ENCODE results near the gene MRPS21.
"Not testable (repeated sequence)": the region's sequence is repeated elsewhere in the genome, so short reads cannot be mapped to it uniquely, and the experiment has no call there.

The MRPS21 gene

GRCh38 chr1:150281758-150282557 lies 11.7 kb upstream of the MRPS21 start, which contains the start of gene CIART:
TSS of gene CIART (plus strand) at chr1:150282554. CDS start at chr1:150283268, 714 bp downstream.
- peak; percentile 92 to 93 for DNase-seq

GRCh38 chr1:150282558-150282958 lies 11.1 kb upstream of the MRPS21 start:
- no peak for DNase-seq

DNA sequence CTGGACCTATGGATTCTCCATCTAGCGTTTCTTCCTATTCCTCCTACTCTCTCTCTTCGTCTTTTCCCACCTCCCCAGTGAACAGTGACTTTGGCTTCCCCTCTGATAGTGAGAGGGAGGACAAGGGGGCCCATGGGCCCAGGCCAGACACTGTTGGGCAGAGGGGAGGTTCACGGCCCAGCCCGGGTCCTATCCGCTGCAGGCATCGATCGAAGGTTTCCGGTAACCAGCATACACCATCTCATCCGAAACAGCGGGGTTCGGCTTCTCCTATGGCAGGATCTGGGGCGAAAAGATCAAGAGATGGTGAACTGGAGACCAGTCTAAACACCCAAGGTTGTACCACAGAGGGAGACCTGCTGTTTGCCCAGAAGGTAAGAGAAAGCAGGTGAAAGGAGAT lies 10.4 kb upstream of the MRPS21 start:
- DNase-seq: no peak

DNA sequence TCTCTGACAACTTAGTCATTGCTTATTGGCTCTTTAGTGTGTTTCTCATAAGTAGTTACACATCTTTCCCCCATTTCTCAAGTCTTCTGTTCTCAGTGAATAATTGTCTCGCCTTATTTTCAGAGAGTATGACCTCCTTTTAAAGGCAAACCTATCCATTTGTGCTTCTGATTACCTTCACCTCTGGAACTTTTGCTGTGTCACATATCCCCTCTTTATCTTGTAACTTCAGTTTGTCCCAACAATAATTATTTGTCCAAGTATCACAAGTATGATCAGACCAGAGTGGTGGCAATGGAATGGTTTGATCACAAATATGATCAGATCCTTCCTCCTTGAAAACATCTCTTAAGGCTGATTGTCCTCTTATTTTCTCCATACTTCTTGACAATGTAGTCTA lies 5.3 kb upstream of the MRPS21 start:
- no peak for DNase-seq

- no peak for DNase-seq
Observed at GRCh38 chr1:150288822-150289221, 4.8 kb upstream of the MRPS21 start.

DNA sequence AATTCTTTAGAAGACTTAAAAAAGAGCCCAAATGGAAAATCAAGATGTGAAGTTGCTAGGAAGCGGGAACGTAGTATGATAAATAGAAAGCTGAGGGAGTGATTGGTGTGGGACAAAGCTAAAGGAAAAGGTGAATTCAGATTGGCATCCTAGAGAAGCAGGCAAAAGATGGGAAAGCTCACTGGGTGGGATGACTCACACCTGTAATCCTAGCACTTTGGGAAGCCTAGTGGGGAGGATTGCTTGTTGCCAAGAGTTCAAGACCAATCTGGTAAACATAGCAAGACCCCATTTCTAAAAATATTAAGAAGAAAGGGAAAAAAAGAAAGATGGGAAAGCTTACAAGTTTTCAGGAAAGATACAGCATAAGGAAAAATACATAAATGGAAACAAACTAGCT lies 1.8 kb downstream of the MRPS21 start:
- DNase-seq: no peak

- no peak for DNase-seq
Observed at GRCh38 chr1:150299716-150300115, 6.1 kb downstream of the MRPS21 start.

DNA sequence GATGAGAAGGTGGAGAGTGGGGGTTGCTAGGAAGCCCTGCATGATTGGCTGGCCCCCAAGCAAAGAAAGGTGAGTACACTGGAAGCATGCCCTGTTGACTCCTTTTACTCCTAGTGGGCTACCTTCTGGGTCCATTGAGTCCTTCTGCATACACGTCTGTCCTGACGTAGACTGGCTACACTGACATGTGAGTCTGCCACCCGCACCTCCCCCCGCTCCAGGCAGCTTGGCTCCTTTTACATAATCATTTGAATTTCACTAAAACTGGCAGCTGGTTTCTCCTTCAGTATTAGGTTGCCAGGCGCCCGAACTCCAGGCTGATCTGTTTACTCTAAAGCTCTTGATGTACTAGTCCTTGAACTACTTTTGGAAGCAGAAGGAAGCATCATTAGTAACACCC lies 8.7 kb downstream of the MRPS21 start:
- DNase-seq: no peak

GRCh38 chr1:150302902-150303301 lies 9.2 kb downstream of the MRPS21 start:
- DNase-seq: no peak

DNA sequence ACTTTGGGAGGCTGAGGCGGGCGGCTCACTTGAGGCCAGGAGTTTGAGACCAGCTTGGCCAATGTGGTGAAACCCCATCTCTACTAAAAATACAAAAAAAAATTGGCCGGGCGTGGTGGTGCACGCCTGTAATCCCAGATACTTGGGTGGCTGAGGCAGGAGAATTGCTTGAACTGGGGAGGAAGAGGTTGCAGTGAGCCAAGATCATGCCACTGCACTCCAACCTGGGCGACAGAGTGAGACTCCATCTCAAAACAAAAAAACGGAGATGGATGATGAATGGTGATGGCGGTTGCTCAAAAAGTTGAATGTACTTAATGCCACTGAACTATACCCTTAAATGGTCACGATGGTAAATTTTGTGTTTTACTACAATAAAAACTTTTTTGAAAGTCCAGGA lies 14.9 kb downstream of the MRPS21 start:
- not testable (repeated sequence) for DNase-seq

DNA sequence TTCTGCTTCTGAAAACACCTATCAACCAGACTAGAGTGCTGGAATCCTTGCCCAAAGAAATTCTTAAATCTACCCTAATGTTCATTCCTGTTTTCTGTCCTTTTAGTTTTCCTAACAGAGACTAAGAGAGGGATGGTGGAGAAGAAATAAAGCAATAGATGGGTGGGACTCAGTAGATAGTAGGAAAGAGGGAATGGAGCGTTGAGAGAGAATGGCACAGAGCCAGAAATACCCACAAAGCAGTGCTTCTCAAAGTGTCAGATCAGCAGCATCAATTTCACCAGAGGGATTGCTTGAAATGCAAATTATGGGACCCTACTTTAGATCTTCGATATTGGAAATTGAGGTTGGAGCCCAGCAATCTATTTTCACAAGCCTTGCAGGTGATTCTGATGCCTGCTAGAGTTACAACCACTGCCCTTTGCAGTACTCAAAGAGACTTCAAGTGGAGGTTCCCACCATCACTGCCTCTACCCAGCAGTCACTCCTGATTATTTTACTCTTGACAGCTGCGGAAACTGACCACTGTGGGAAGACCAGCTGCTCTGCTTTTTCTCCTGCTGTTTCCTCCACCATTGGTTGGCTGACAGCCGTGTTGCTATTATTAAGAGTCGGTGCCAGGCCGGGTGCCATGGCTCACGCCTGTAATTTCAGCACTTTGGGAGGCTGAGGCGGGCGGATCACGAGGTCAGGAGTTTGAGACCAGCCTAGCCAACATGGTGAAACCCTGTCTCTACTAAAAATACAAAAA lies 16.3 kb downstream of the MRPS21 start:
- no peak for DNase-seq

DNA sequence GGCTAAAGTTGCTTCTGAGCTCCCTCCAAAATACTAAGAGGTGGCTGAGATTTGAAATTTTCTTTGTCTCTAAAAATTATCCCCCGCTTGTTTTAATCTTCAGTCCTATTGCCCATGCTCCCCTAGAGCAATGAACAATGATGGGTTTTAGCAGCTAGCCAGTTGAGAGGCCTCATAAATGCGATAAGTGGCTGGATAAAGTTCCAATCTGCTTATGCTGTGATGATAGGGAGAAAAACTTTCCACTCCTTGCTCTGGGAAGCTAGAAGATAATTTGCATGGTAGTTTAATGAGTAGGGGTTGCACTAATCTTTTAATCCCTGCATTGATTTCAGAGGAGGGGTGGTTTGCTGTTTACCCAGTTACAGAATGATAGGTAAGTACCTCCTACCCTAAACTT lies 18.1 kb downstream of the MRPS21 start:
- DNase-seq: no peak

GRCh38 chr1:150314691-150315090 lies 21.0 kb downstream of the MRPS21 start:
- not testable (repeated sequence) for DNase-seq

- peak in 1 of 2 donors; percentile 9 for DNase-seq
Observed at GRCh38 chr1:150320667-150320978, 27.0 kb downstream of the MRPS21 start.

DNA sequence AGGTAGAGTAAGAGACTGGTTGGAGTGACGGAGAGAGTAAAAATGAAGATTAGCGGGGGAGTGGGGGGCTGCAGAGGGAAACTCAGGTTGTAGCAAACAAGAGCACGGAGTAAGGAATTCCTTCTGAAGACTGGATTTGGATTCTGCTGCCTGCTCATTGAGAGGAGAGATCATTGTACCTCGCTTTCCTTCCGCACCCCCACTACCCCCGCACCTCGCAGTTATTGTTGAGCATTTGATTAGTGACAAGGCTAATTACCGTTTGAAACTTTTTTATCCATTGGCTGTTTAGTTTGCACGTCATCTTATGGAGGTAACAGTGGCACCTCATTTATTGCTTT lies 28.1 kb downstream of the MRPS21 start:
- DNase-seq: peak in 1 of 2 donors; percentile 32

DNA sequence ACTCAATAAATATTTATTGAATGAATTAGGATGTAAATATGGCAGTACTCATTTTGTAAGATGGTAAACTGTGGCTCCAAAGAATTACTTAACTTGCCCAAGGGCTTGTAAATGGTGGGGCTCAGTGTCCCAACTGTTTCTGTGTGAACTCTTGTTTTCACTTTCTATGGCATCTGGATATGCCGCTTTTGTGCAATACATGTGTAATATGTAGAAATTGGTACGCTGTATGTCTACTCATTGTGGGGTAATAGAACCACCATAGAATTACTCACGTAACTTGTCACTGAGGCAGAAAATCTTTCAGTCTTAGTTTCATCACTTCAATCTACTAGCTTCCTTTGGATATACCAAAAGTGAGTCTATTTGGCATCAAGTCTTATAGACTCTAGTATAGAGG lies 28.6 kb downstream of the MRPS21 start:
- DNase-seq: peak in 1 of 2 donors; percentile 11

DNA sequence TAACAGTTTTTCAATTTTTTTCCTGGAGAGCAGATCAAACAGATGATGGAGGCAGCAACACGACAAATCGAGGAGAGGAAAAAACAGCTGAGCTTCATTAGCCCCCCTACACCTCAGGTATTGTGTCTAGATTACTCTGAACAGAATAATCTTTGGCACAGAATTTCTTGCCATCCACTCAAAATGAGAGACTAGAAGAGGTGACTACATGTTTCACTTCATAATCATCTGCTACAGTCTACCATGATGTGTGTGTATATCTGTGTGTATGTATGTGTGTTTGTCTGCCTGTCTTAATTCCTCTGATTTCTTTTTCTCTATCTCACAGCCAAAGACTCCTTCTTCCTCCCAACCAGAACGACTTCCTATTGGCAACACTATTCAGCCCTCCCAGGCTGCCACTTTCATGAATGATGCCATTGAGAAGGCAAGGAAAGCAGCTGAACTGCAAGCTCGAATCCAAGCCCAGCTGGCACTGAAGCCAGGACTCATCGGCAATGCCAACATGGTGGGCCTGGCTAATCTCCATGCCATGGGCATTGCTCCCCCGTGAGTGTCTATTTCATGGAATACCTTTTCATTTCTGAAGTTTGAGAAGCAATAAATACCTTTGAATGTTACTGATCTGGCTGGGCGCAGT lies 39.1 kb downstream of the MRPS21 start:
- no peak for DNase-seq

DNA sequence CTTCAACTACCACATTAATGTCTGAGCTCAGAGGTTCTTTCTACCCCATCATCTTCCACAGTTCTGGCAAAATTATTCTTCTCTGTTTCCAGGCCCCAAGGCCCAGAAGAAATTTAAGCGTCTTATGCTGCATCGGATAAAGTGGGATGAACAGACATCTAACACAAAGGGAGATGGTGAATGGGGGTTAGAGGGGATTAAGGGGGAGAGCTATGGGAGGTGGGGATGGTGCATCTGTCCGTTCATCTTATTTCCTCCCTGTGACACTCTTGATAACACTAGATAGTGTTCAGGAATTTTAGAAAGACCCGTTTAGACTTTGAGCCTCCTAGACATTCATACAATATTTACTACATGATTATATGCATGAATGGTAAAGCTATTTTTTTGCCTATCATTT lies 52.7 kb downstream of the MRPS21 start:
- no peak for DNase-seq

DNA sequence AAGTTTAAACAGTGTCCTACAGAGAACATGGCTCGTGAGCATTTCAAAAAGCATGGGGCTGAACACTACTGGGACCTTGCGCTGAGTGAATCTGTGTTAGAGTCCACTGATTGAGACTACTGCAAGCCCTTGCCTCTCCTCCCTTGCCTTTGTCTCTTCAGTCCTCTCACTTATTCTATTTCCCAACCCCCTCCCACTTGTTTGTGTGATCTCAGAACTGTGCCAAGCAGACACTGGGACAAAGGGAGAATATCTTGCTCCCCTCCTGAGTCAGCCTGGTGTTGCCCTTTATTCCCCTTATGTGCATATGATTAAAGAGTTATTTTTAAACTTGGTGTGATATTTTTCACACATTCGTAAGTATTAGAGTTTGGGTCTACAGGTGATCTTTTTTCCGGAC lies 59.2 kb downstream of the MRPS21 start:
- DNase-seq: no peak
